ENCODE measurements around the gene TSC22D1. TPM values are rescaled to one million over a fixed set of nuclear protein-coding genes. Genes with fewer than 3 reads are reported as not detected.
"Not testable (repeated sequence)": the region's sequence is repeated elsewhere in the genome, so short reads cannot be mapped to it uniquely, and the experiment has no call there.

TSC22D1 gene
- total RNA-seq, 2 donors from 2014 or later, result 95.9 to 107 TPM

DNA sequence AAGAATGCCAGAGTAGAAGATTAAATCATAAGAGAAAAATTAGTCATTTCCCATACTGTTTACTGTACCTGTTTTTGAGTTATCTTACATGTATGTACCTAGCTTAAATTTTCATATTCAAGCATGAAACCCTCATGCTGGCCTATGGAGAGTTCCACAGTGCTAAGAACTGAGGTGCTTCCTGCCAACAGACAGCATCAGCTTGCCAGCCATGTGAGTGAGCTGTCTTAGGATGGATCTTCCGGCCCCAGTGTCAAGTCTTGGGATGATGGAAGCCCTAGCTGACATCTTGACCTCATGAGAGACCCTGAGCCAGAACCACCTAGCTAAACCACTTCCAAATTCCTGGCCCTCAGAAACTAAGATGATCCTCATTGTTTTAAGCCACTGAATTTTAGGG lies 112.4 kb downstream of the TSC22D1 start:
- H3K27me3 Mint-ChIP-seq (ENCODE audit: insufficient read depth), result no peaks in the 10 kb centered on the region
- Histone ChIP-seq H3K36me3 (ENCODE audit: control insufficient read depth, insufficient read depth, low read length) (no peaks in the 10 kb centered on the region), H3K9ac (ENCODE audit: extremely low read depth, low read length, poor library complexity, severe bottlenecking) (no peak overlapping the region), H3K4me3 (ENCODE audit: low read length) (no peak overlapping the region), H3K4me1 (ENCODE audit: control insufficient read depth, insufficient read depth, low read length) (no peaks in the 10 kb centered on the region), H3K27me3 (ENCODE audit: control insufficient read depth, insufficient read depth, low read length, poor library complexity, severe bottlenecking) (no peaks in the 10 kb centered on the region), H3K9me3 (ENCODE audit: control insufficient read depth, low read length) (peaks cover 20% of the 10 kb centered on the region), H3K27ac (ENCODE audit: low read depth, low read length) (no peak overlapping the region)
- H3K9me3 Mint-ChIP-seq, result peaks cover 4% of the 10 kb centered on the region
- H3K36me3 Mint-ChIP-seq (ENCODE audit: low read depth), result peaks cover 17% of the 10 kb centered on the region
- TF ChIP-seq, protein P1, sequence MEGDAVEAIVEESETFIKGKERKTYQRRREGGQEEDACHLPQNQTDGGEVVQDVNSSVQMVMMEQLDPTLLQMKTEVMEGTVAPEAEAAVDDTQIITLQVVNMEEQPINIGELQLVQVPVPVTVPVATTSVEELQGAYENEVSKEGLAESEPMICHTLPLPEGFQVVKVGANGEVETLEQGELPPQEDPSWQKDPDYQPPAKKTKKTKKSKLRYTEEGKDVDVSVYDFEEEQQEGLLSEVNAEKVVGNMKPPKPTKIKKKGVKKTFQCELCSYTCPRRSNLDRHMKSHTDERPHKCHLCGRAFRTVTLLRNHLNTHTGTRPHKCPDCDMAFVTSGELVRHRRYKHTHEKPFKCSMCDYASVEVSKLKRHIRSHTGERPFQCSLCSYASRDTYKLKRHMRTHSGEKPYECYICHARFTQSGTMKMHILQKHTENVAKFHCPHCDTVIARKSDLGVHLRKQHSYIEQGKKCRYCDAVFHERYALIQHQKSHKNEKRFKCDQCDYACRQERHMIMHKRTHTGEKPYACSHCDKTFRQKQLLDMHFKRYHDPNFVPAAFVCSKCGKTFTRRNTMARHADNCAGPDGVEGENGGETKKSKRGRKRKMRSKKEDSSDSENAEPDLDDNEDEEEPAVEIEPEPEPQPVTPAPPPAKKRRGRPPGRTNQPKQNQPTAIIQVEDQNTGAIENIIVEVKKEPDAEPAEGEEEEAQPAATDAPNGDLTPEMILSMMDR (conservative IDR thresholded peaks at IDR 0.05), result no peak
- H3K4me3 Mint-ChIP-seq, result no peak overlapping the region
- peaks cover 6% of the 10 kb centered on the region for H3K4me1 Mint-ChIP-seq
- 80 to 95% methylated on average over 1 of the region's 1 CpG for WGBS, 2 experiments (ENCODE audit: insufficient coverage in 1 of 2, insufficient read length in 1 of 2)
- DNase-seq, result no peak
- no peak overlapping the region for H3K27ac Mint-ChIP-seq

GRCh38 chr13:44459674-44460073 lies 116.5 kb downstream of the TSC22D1 start:
- no peaks in the 10 kb centered on the region for H3K4me1 ChIP-seq (ENCODE audit: control insufficient read depth, insufficient read depth, low read length)
- no peak overlapping the region for H3K4me3 Mint-ChIP-seq
- H3K36me3 Mint-ChIP-seq (ENCODE audit: low read depth), result peaks cover 42% of the 10 kb centered on the region
- no peaks in the 10 kb centered on the region for H3K36me3 ChIP-seq (ENCODE audit: control insufficient read depth, insufficient read depth, low read length)
- no peak overlapping the region for H3K4me3 ChIP-seq (ENCODE audit: low read length)
- no peak overlapping the region for H3K27ac Mint-ChIP-seq
- H3K9me3 Mint-ChIP-seq, result peaks cover 15% of the 10 kb centered on the region
- H3K9ac ChIP-seq (ENCODE audit: extremely low read depth, low read length, poor library complexity, severe bottlenecking), result no peak overlapping the region
- H3K9me3 ChIP-seq (ENCODE audit: control insufficient read depth, low read length), result peaks cover 35% of the 10 kb centered on the region
- no peaks in the 10 kb centered on the region for H3K4me1 Mint-ChIP-seq
- TF ChIP-seq, protein P1 (conservative IDR thresholded peaks at IDR 0.05), result no peak
- H3K27me3 Mint-ChIP-seq (ENCODE audit: insufficient read depth), result no peaks in the 10 kb centered on the region
- no peak for DNase-seq
- H3K27me3 ChIP-seq (ENCODE audit: control insufficient read depth, insufficient read depth, low read length, poor library complexity, severe bottlenecking), result no peaks in the 10 kb centered on the region
- H3K27ac ChIP-seq (ENCODE audit: low read depth, low read length), result no peak overlapping the region
- 91 to 100% methylated on average over 6 to 9 of the region's 9 CpGs for WGBS, 2 experiments (ENCODE audit: insufficient coverage in 1 of 2, insufficient read length in 1 of 2)

GRCh38 chr13:44458313-44458975 lies 117.7 kb downstream of the TSC22D1 start:
- Histone ChIP-seq H3K27ac (ENCODE audit: low read depth, low read length) (no peak overlapping the region), H3K9ac (ENCODE audit: extremely low read depth, low read length, poor library complexity, severe bottlenecking) (no peak overlapping the region), H3K9me3 (ENCODE audit: control insufficient read depth, low read length) (peaks cover 35% of the 10 kb centered on the region), H3K27me3 (ENCODE audit: control insufficient read depth, insufficient read depth, low read length, poor library complexity, severe bottlenecking) (no peaks in the 10 kb centered on the region), H3K4me1 (ENCODE audit: control insufficient read depth, insufficient read depth, low read length) (no peaks in the 10 kb centered on the region), H3K36me3 (ENCODE audit: control insufficient read depth, insufficient read depth, low read length) (no peaks in the 10 kb centered on the region), H3K4me3 (ENCODE audit: low read length) (no peak overlapping the region)
- Mint-ChIP-seq H3K9me3 (peaks cover 15% of the 10 kb centered on the region), H3K27me3 (ENCODE audit: insufficient read depth) (no peaks in the 10 kb centered on the region), H3K4me1 (no peaks in the 10 kb centered on the region), H3K4me3 (no peak overlapping the region), H3K36me3 (ENCODE audit: low read depth) (peaks cover 42% of the 10 kb centered on the region), H3K27ac (no peak overlapping the region)
- 93 to 97% methylated on average over 13 to 17 of the region's 17 CpGs for WGBS, 2 experiments (ENCODE audit: insufficient coverage in 1 of 2, insufficient read length in 1 of 2)
- TF ChIP-seq, protein P1 (conservative IDR thresholded peaks at IDR 0.05), result no peak
- DNase-seq, result no peak

DNA sequence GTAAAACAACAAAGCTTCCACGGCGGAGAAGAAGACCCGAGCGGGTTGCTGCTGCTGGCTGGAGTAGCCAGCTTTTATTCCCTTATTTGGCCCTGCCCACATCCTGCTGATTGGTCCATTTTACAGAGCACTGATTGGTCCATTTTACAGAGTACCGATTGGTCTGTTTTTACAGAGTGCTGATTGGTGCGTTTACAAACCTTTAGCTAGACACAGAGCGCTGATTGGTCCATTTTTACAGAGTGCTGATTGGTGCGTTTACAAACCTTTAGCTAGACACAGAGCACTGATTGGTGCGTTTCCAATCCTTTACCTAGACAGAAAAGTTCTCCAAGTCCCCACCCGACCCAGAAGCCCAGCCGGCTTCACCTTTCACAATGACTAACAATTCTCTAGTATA lies 119.9 kb downstream of the TSC22D1 start:
- peaks cover 15% of the 10 kb centered on the region for H3K9me3 Mint-ChIP-seq
- not testable (repeated sequence) for H3K4me1 ChIP-seq (ENCODE audit: control insufficient read depth, insufficient read depth, low read length); H3K27ac ChIP-seq (ENCODE audit: low read depth, low read length); H3K4me3 Mint-ChIP-seq; H3K27me3 Mint-ChIP-seq (ENCODE audit: insufficient read depth); H3K4me3 ChIP-seq (ENCODE audit: low read length); H3K9ac ChIP-seq (ENCODE audit: extremely low read depth, low read length, poor library complexity, severe bottlenecking); DNase-seq; H3K36me3 ChIP-seq (ENCODE audit: control insufficient read depth, insufficient read depth, low read length); H3K27me3 ChIP-seq (ENCODE audit: control insufficient read depth, insufficient read depth, low read length, poor library complexity, severe bottlenecking); H3K4me1 Mint-ChIP-seq; H3K27ac Mint-ChIP-seq
- WGBS, 2 experiments (ENCODE audit: insufficient coverage in 1 of 2, insufficient read length in 1 of 2), result 96 to 100% methylated on average over 5 to 11 of the region's 11 CpGs
- H3K36me3 Mint-ChIP-seq (ENCODE audit: low read depth), result peaks cover 42% of the 10 kb centered on the region
- peaks cover 35% of the 10 kb centered on the region for H3K9me3 ChIP-seq (ENCODE audit: control insufficient read depth, low read length)
